HepG2 (cell line): ENCODE measurements around the gene KIAA0232. TPM values are rescaled to one million over a fixed set of nuclear protein-coding genes. Genes with fewer than 3 reads are reported as not detected.

Source experiments
- CBX2 ChIP-seq, 2 experiments: fragments of 200-600 bp in 1 of 2; sonication (generic); formaldehyde crosslinking in 1 of 2; IDR thresholded peaks; 2 replicates each; pipeline versions ENCODE4 v1.7.0 to v1.8.1; 2018 to 2022; ENCODE audit warnings: low read depth in 2 of 2, low read length in 1 of 2, mild to moderate bottlenecking in 1 of 2, missing genetic modification reagents in 1 of 2
- KDM6A ChIP-seq: IDR thresholded peaks from 2 replicates; pipeline ENCODE4 v1.6.1; 2016; ENCODE audit warnings: low read depth
- PHF20 ChIP-seq: sonication (generic); formaldehyde crosslinking; IDR thresholded peaks from 2 replicates; pipeline ENCODE4 v1.5.0; 2020; ENCODE audit warnings: mild to moderate bottlenecking, missing genetic modification reagents
- SIX4 ChIP-seq: sonication (generic); formaldehyde crosslinking; IDR thresholded peaks from 2 replicates; pipeline ENCODE4 v1.4.0; 2020; ENCODE audit warnings: missing genetic modification reagents
- SMARCC2 ChIP-seq: fragments of 450-650 bp; IDR thresholded peaks from 2 replicates; pipeline ENCODE4 v1.6.1; 2017; ENCODE audit warnings: antibody characterized with exemption, mild to moderate bottlenecking
- ZNF607 ChIP-seq: sonication (generic); formaldehyde crosslinking; IDR thresholded peaks from 2 replicates; pipeline ENCODE4 v1.5.1; 2020; ENCODE audit warnings: missing genetic modification reagents, mild to moderate bottlenecking, borderline replicate concordance
- polyA plus RNA-seq, 8 experiments: library from polyadenylated mRNA; depleted of rRNA in 3 of 8; stranded (reverse) in 7 of 8; unstranded in 1 of 8; fragments of >200 nt; fragmentation: Illumina TruSeq in 4 of 8; extraction: Trizol in 4 of 8; gene quantifications; 2 replicates each; pipeline versions ENCODE4 v1.2.1 to v1.2.3, GENCODE V29; 2011 to 2016; ENCODE audit warnings: low read depth in 4 of 8, missing spikeins in 1 of 8, mixed read lengths in 1 of 8; ENCODE audit not compliant: insufficient read depth in 1 of 8
- total RNA-seq, 5 experiments: library from RNA; depleted of rRNA; stranded (reverse); fragments of >200 nt; fragmentation: Illumina TruSeq; extraction: Trizol; gene quantifications; 2 replicates each; pipeline ENCODE4 v1.2.3, GENCODE V29; 2016; ENCODE audit warnings: low read depth in 1 of 5
- TF ChIP-seq, protein P1 (sequence below): sonication (generic); formaldehyde crosslinking; IDR thresholded peaks from 2 replicates; pipeline ENCODE4 v1.5.0; 2020; ENCODE audit warnings: missing genetic modification reagents
- TF ChIP-seq, protein P2 (sequence below): sonication (generic); formaldehyde crosslinking; IDR thresholded peaks from 2 replicates; pipeline ENCODE4; 2020; ENCODE audit warnings: missing genetic modification reagents, mild to moderate bottlenecking, borderline replicate concordance
- TF ChIP-seq, protein P3 (sequence below): sonication (generic); formaldehyde crosslinking; IDR thresholded peaks from 2 replicates; pipeline ENCODE4 v1.8.0; 2022; ENCODE audit warnings: mild to moderate bottlenecking, missing genetic modification reagents; ENCODE audit not compliant: insufficient replicate concordance
- TF ChIP-seq, protein P4 (sequence below): fragments of 450-650 bp; IDR thresholded peaks from 2 replicates; pipeline ENCODE4 v1.6.1; 2016

KIAA0232 gene
- total and polyA plus RNA-seq, 2 of the 13 experiments (the other 11 are each of a cell fraction or from before 2014, with no cell fraction given) = 7.8 to 17.1 TPM

DNA sequence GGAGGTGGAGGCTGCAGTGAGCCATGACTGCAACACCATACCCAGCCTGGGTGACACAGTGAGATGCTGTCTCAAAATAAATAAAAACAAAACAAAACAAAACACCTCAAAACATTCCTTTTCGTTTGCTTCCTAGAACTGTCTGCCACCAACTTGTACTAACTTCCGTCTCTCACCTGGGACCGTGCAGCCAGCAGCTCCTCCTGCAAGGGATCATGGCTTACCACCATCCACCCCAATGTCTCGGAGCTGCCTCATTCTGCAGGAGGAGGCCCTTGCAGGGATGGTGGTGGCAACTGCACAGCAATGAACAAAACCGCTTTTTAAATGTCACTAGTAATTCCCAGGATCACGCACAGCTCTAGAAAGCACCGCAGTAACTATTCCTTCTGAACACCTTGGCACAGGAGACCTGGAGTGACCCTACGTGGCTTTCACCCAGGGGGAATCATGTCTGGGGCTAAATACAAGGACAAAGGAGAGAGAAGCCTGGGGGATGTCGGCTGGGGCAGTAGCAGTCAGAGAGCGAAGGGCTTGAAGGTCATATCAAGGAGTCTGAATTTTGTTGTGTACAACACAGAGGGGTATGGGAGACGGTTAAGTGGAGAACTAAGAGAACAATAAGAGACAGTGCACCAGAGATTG lies 17.4 kb upstream of the KIAA0232 start (continued):
- TF ChIP-seq, protein P1, sequence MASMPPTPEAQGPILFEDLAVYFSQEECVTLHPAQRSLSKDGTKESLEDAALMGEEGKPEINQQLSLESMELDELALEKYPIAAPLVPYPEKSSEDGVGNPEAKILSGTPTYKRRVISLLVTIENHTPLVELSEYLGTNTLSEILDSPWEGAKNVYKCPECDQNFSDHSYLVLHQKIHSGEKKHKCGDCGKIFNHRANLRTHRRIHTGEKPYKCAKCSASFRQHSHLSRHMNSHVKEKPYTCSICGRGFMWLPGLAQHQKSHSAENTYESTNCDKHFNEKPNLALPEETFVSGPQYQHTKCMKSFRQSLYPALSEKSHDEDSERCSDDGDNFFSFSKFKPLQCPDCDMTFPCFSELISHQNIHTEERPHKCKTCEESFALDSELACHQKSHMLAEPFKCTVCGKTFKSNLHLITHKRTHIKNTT (CRISPR knock-in tag) = no peak
- no peak for TF ChIP-seq PHF20 (CRISPR knock-in tag)
- TF ChIP-seq CBX2 (IDR thresholded peaks at IDR 0.05; ENCODE audit: low read depth, low read length) = no peak
- no peak for TF ChIP-seq CBX2 (CRISPR knock-in tag; IDR thresholded peaks at IDR 0.05; ENCODE audit: low read depth)
- TF ChIP-seq, protein P2, sequence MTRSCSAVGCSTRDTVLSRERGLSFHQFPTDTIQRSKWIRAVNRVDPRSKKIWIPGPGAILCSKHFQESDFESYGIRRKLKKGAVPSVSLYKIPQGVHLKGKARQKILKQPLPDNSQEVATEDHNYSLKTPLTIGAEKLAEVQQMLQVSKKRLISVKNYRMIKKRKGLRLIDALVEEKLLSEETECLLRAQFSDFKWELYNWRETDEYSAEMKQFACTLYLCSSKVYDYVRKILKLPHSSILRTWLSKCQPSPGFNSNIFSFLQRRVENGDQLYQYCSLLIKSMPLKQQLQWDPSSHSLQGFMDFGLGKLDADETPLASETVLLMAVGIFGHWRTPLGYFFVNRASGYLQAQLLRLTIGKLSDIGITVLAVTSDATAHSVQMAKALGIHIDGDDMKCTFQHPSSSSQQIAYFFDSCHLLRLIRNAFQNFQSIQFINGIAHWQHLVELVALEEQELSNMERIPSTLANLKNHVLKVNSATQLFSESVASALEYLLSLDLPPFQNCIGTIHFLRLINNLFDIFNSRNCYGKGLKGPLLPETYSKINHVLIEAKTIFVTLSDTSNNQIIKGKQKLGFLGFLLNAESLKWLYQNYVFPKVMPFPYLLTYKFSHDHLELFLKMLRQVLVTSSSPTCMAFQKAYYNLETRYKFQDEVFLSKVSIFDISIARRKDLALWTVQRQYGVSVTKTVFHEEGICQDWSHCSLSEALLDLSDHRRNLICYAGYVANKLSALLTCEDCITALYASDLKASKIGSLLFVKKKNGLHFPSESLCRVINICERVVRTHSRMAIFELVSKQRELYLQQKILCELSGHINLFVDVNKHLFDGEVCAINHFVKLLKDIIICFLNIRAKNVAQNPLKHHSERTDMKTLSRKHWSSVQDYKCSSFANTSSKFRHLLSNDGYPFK (CRISPR knock-in tag) = no peak
- no peak for TF ChIP-seq SMARCC2
- TF ChIP-seq, protein P3, sequence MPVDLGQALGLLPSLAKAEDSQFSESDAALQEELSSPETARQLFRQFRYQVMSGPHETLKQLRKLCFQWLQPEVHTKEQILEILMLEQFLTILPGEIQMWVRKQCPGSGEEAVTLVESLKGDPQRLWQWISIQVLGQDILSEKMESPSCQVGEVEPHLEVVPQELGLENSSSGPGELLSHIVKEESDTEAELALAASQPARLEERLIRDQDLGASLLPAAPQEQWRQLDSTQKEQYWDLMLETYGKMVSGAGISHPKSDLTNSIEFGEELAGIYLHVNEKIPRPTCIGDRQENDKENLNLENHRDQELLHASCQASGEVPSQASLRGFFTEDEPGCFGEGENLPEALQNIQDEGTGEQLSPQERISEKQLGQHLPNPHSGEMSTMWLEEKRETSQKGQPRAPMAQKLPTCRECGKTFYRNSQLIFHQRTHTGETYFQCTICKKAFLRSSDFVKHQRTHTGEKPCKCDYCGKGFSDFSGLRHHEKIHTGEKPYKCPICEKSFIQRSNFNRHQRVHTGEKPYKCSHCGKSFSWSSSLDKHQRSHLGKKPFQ (CRISPR knock-in tag) = no peak
- TF ChIP-seq ZNF607 (CRISPR knock-in tag) = no peak
- TF ChIP-seq KDM6A (CRISPR knock-in tag) = no peak
- no peak for TF ChIP-seq SIX4 (CRISPR knock-in tag)
- TF ChIP-seq, protein P4, sequence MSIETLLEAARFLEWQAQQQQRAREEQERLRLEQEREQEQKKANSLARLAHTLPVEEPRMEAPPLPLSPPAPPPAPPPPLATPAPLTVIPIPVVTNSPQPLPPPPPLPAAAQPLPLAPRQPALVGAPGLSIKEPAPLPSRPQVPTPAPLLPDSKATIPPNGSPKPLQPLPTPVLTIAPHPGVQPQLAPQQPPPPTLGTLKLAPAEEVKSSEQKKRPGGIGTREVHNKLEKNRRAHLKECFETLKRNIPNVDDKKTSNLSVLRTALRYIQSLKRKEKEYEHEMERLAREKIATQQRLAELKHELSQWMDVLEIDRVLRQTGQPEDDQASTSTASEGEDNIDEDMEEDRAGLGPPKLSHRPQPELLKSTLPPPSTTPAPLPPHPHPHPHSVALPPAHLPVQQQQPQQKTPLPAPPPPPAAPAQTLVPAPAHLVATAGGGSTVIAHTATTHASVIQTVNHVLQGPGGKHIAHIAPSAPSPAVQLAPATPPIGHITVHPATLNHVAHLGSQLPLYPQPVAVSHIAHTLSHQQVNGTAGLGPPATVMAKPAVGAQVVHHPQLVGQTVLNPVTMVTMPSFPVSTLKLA = no peak
